GM12873 (cell line): ENCODE data around the gene PKP3.

Experiments used
- TF ChIP-seq, protein P1 (sequence below): IDR thresholded peaks from 2 replicates; pipeline ENCODE4 v1.5.1; 2012; ENCODE audit warnings: low read depth, mild to moderate bottlenecking, moderate library complexity, low read length, control low read depth; ENCODE audit not compliant: insufficient read depth; ENCODE audit errors: missing control alignments

Gene PKP3

GRCh38 chr11:441043-441417 lies 47.0 kb downstream of the PKP3 start:
- TF ChIP-seq, protein P1, sequence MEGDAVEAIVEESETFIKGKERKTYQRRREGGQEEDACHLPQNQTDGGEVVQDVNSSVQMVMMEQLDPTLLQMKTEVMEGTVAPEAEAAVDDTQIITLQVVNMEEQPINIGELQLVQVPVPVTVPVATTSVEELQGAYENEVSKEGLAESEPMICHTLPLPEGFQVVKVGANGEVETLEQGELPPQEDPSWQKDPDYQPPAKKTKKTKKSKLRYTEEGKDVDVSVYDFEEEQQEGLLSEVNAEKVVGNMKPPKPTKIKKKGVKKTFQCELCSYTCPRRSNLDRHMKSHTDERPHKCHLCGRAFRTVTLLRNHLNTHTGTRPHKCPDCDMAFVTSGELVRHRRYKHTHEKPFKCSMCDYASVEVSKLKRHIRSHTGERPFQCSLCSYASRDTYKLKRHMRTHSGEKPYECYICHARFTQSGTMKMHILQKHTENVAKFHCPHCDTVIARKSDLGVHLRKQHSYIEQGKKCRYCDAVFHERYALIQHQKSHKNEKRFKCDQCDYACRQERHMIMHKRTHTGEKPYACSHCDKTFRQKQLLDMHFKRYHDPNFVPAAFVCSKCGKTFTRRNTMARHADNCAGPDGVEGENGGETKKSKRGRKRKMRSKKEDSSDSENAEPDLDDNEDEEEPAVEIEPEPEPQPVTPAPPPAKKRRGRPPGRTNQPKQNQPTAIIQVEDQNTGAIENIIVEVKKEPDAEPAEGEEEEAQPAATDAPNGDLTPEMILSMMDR = no peak

DNA sequence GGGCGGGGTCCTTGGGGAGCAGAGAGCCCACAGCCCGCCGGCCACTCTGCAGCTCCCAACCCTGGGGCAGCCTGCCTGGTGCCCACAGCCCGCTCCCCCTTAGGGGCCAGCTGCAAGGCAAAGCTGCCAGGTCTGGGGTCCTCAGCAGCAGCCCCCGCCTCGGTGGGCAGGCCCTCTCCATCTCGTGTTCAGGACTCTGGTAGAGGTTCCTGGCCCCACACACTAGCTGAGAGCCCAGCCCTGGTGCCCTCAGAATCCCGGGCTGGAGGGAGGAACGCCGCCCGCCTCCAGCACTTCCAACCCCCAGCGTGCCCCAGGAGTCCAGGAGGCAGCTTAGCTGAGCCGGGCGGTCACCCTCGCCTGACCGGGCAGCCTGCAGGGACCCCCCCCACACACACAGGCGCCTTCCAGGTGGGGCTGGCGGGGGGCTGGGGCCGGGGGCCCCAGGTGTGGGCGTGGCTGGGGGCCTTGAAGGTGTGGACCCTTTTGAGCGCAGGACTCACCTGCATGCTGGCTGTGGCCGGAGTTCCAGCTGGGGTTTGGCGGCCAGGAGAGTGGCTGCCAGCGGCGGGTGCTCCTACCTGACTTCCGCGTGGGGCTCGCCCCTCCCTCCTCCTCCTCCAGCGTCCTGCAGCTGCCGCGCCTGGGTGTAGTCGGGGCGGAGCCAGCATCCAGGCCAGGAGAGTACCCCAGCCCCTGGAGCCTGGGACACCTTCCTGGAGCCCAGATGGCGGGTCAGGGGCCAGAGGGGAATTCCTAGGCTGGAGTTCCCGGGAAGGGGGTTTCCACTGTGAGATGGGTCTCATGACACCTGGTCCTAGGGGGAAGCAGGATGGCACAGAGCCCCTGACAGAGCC lies 47.6 kb downstream of the PKP3 start, which contains the start of gene ANO9:
Gene ANO9 (minus strand): TSS at position 594 of the 857 bp plus-strand sequence. CDS start 85 bp downstream, at position 509.
- TF ChIP-seq, protein P1 = no peak

DNA sequence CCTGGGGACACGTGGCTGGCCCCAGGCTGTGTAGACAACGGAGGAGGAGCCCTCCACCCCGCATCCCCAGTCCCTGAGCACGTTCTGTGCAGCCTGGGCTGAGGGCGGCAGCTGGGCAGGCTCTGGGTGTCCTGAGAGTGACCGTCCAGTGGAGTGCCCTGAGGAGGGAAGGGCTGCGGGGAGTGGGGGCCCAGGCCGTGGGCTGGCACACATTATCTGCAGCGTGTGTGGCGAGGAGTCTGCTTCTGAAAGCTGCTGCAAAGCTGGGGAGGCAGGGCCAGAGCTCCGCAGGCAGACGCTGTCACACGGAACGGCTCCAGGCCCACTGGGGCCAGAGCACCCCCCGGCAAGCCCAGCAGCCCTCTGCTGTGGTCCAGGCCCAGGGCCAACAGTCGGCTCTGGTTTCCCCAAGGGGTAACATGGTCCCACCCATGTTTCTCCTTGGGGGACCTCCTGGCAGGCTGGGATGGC lies 48.6 kb downstream of the PKP3 start:
- TF ChIP-seq, protein P1 = no peak

- TF ChIP-seq, protein P1 = no peak
These were observed 49.7 kb downstream of the PKP3 start for GRCh38 chr11:443542-444199.

- TF ChIP-seq, protein P1 = no peak
These were observed 50.6 kb downstream of the PKP3 start for GRCh38 chr11:444396-445144.

DNA sequence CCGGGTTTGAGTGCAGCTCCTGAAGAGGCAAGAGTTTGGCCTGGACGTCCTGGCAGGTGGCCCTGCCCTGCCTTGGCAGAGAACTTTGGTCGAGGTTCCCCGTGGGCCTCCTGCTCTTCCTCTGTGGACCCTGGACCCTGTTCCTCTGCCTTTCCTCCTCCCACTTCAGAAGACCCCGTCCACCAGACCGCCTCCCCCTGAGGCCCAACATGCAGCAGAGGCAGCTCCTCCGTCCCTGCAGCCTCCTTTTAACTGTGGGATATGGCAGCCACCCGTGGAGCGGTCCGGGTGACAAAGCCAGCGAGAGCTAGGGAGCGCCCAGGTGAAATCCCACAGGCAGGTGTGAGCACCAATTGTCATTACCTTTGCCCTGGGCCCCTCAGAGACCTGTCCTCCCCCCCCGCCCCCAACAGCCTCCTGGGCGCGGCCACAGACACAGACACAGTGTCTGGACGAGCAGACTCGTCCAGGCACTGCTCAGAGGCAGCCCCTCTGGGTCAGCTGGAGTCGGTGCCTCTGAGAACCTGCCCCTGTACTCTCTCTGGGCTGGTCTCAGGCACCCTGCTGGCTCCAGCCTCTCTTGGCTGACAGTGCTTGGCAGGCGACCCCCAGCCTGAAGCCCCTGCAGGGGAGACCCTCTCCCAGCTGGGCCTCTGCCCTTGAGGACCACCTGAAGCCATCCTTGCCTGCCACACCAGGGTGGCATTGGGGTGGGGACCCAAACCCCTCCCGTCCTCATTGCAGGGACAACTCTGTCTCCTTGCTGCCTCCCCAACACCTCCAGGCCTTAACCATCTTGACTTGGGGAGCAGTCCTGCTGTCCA lies 52.0 kb downstream of the PKP3 start:
- TF ChIP-seq, protein P1 = no peak
